Fibroblast of skin of abdomen (primary cell): Measurements from ENCODE around the gene OPALIN.
"Not testable (repeated sequence)": the region's sequence is repeated elsewhere in the genome, so short reads cannot be mapped to it uniquely, and the experiment has no call there.

Experiments
- DNase-seq: peaks from one replicate; pipeline ENCODE4 v3.0.0-alpha.2; 2013

The OPALIN gene

GRCh38 chr10:96338279-96338925, 20.4 kb downstream of the OPALIN start:
- no peak for DNase-seq

- no peak for DNase-seq
Measured at GRCh38 chr10:96337106-96337505, 21.7 kb downstream of the OPALIN start.

DNA sequence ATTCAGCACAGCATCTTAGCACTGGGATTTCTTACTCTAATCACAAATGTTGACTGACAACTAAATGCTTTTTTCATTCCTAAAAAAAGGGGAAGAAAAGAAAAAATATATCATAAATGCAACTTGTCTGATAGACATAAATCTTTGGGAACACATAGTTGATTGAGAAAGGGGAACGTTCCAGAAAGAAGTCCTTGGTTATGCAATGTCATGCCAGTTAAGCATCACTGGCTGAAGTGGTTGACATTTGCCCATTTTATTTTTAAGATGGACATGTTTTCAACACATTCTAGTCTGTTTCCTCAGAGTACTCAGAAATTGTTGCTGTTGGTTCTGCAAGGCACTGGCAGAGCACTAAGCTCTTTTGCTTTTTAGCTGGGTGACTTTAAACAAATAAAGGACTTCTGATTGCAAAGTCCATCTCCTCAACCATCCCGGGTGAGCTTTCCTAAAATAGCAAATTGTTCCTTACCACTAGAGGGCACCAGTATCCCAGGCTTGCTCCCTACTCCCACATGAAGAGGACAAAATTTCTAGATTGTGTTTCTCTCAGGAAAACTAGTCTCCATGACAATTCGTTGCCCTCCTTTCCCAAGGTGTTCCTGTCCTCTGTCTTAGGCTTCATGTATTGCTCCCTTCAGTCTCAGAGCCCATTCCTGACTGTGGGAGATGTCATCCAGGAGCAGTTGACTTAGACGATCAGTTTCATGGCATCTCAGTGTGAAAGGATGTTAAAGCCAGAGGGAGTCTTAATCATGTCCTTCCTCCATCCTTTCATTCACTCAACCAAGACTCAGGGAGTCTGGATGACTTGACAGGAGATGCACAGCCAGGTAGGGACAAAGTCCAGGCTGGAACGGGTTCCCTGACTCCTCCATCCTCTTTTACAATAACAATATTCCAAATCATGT, 23.9 kb downstream of the OPALIN start:
- DNase-seq: peak; percentile 8

DNA sequence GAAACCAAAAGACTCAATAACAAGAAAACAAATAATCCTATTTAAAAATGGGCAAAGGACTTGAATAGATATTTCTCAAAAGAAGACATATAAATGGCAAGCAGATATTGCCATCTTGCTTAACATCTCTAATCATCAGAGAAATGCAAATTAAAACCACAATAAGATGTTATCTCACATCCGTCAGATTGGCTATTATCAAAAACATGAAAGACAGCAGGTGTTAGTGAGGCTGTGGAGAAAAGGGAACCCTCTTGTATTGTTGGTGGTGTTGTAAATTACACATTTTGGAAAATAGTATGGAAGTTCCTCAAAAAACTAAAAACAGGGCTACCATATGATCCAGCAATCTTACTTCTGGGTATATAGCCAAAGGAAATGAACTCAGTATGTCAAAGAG, 25.7 kb downstream of the OPALIN start:
- DNase-seq: no peak

GRCh38 chr10:96327462-96327861, 31.3 kb downstream of the OPALIN start:
- no peak for DNase-seq

DNA sequence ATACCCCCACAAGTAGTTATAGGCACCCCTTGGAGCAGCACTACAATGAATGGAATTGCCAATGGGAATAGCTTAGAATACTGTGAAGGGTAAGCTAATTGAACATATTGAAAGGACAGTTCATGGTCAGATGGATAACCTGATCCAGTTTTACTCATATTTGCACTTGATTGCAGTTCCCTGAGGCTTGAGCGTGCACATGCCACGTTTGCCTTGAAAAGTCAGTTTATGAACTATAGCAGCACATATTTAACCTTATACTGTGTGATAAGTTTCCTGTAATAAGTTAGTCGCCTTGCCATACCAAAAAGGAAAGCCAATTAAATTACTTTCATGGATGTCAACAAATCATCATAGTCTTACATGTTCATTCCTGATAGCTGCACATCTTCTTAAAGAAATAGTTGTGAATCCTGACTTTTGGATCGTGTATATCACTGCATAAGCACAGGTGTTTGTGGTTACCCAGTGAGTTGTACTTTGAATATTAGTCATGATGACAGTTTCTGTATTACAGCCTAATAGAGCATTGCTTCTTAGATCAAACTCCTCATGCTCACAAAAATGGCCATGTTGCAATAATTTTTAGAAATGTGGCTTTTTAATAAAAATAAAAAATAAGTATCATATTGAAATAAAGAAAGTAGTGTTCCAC, 33.0 kb downstream of the OPALIN start:
- DNase-seq: no peak

- no peak for DNase-seq
Measured at GRCh38 chr10:96324447-96324846, 34.4 kb downstream of the OPALIN start.

DNA sequence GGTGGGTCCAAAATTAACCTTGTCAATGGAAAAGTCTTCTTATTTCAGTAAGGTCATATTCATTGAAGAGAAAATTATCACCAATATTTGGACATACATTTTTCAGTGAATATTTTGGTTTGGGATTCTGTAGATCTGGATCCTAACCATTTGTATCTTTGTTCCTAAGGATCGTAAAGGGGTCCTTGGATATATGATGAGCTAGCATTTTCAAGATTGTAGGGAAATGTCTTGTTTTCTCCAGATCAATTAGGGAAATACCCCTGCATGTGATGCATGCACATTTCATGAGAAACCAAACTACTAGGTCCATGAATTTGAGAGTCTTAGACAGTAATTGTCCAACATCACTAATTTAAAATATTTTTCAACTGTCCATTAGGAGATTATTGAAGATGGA, 36.5 kb downstream of the OPALIN start:
- no peak for DNase-seq

DNA sequence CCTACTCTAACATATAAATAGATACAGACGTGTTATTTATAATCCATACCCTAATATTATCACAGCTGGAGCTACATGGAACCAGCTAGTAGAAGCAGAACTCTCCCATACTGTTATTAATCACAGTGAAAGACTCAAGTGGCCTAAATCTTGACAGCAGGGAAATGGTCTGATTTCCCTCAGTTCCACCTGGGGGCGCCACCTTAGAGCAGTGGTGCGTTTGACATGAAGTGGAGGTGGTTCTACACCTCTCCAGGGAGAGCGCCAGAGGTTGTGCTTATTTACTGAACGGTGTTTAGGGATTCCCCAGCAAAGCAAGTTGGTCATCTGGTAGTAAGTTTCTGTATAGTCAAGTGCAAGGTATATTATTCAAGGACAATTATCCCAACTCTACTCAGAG, 37.0 kb downstream of the OPALIN start:
- DNase-seq: no peak

GRCh38 chr10:96319754-96320474, 38.9 kb downstream of the OPALIN start:
- no peak for DNase-seq

DNA sequence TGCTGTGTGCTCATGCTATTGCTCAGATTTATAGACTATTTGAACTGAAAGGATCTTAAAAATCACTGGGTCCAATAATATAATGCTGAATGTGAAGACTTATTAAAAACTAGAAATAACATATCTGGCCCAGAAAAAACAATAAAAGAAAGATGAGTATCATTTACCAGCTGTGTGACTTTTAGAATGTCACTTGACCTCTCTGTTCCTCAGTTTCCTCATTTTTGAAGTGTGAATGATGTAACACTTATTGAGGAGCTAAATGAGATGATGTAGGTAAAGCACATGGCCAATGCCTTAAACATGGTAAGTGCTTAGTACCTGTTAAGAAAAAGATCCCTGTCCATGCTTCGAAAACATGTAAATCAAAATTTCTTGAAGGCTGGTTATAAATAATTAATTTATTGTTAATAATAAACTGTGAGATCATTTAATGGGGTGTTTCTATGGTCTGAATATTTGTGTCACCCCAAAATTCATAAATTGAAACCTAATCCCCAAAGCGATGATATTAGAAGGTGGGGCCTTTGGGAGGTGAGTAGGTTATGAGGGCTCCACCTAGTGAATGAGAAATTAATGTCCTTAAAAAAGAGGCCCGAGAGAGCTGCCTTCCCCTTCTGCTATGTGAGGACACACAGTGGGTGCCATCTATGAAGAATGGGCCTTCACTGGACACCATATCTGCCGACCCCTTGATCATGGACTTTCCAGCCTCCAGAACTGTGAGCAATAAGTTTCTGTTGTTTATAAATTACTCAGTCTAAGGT, 41.6 kb downstream of the OPALIN start:
- no peak for DNase-seq

- DNase-seq: no peak
Measured at GRCh38 chr10:96313344-96313743, 45.5 kb downstream of the OPALIN start.

DNA sequence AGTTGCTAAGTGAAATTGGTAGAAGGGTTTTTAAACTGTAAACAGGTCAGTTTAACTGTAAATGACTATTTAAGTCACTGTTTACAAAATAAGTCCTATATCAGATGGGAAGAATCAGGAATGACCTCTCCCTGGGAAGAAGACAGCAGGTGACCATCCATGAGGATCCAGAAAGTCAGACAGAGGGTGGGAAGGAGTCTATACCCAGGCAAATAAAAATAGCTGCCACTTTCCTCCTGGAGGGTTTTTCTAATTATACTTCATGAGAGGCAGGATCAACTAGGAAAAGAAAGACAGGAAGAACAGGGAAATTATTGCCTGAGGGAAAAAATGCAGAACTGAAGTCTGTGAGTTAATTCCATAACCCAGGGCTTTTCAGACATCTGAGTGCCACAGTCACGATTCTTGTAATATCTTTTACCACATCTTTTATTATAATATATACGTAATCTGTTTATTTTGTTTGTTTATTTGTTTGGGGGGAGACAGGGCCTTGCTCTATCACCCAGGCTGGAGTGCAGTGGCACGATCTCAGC, 47.6 kb downstream of the OPALIN start:
- DNase-seq: no peak

DNA sequence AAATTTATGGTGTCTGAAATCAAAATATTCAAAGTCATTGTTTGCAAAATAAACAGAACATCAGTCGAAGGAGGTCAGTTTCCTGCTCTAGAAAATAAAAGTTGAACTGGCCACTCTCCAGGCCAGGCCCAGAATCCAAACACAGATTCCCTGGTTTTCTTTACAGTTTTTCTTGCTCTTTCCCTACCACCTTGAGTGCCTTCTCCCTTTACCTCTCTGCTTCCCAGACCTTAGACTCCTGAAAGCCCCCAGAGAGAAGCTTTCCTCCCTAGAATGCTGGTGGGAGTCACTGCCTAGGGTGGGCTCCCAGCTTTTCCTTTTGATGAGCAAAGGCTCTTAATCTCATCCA, 48.5 kb downstream of the OPALIN start:
- no peak for DNase-seq

- DNase-seq: no peak
Measured at GRCh38 chr10:96309628-96310320, 49.0 kb downstream of the OPALIN start.

GRCh38 chr10:96308854-96309253, 49.9 kb downstream of the OPALIN start:
- not testable (repeated sequence) for DNase-seq

DNA sequence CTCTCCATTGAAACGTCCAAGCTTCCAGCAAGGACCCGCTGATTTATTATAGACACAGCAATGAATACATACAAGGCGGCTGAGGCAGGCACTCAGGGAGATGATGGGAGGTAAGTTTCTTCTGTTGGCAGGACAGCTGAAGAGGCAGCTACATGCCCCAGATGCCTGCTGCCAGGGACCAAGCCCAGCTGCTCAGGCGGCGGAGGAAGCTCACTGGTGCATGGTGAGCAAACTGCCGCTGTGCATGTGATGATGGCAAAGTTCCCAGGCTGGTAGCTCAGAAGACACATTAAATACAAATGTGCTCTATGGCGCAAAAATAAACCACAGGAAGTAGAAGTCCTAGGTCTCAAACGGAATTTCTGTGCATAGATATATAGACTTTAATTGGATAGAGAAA, 52.3 kb downstream of the OPALIN start:
- no peak for DNase-seq

GRCh38 chr10:96305019-96305418, 53.8 kb downstream of the OPALIN start:
- DNase-seq: no peak

GRCh38 chr10:96304230-96304629, 54.6 kb downstream of the OPALIN start, which contains the start of gene DNTT:
DNTT (plus strand) TSS chr10:96304434; CDS start chr10:96304498, 64 bp downstream.
- no peak for DNase-seq

- no peak for DNase-seq
Measured at GRCh38 chr10:96301616-96302015, 57.2 kb downstream of the OPALIN start.

- no peak for DNase-seq
Measured at GRCh38 chr10:96299383-96299782, 59.4 kb downstream of the OPALIN start.
